SK-N-SH treated with all-trans-retinoic acid at 6 μM for 48 hours (cell line): ENCODE results near the gene FXYD4.

ENCODE experiments used
- CSDC2 ChIP-seq: fragments of 250-450 bp; sonication (Bioruptor Pico); IDR thresholded peaks from 2 replicates; pipeline ENCODE4 v1.5.0; 2020; ENCODE audit warnings: mild to moderate bottlenecking, moderate library complexity
- OSR1 ChIP-seq: fragments of 250-450 bp; sonication (Bioruptor Pico); IDR thresholded peaks from 2 replicates; pipeline ENCODE4 v1.8.0; 2022; ENCODE audit warnings: moderate library complexity, mild to moderate bottlenecking, inconsistent platforms
- RARB ChIP-seq: fragments of 250-450 bp; sonication (Bioruptor Pico); IDR thresholded peaks from 2 replicates; pipeline ENCODE4 v1.8.0; 2021; ENCODE audit warnings: mild to moderate bottlenecking, moderate library complexity
- TOX ChIP-seq: fragments of 250-450 bp; sonication (Bioruptor Pico); IDR thresholded peaks from 2 replicates; pipeline ENCODE4 v1.8.0; 2021; ENCODE audit warnings: mild to moderate bottlenecking, moderate library complexity, borderline replicate concordance
- ZFP3 ChIP-seq: fragments of 250-450 bp; sonication (Bioruptor Pico); IDR thresholded peaks from 2 replicates; pipeline ENCODE4 v1.5.0; 2020; ENCODE audit warnings: mild to moderate bottlenecking, moderate library complexity
- ZFP30 ChIP-seq: fragments of 450-650 bp; formaldehyde crosslinking; IDR thresholded peaks from 2 replicates; pipeline ENCODE4 v1.5.0; 2022; ENCODE audit warnings: mild to moderate bottlenecking, moderate library complexity
- ZNF70 ChIP-seq: fragments of 450-650 bp; formaldehyde crosslinking; IDR thresholded peaks from 2 replicates; pipeline ENCODE4 v1.5.0; 2020; ENCODE audit warnings: mild to moderate bottlenecking, moderate library complexity
- TF ChIP-seq, protein P1 (sequence below): fragments of 250-450 bp; sonication (Bioruptor Pico); IDR thresholded peaks from 2 replicates; pipeline ENCODE4 v1.8.0; 2020; ENCODE audit warnings: mild to moderate bottlenecking, moderate library complexity, borderline replicate concordance
- TF ChIP-seq, protein P2 (sequence below): fragments of 250-450 bp; sonication (Bioruptor Pico); IDR thresholded peaks from 2 replicates; pipeline ENCODE4 v1.8.0; 2021; ENCODE audit warnings: low read depth, mild to moderate bottlenecking, moderate library complexity, borderline replicate concordance

DNA sequence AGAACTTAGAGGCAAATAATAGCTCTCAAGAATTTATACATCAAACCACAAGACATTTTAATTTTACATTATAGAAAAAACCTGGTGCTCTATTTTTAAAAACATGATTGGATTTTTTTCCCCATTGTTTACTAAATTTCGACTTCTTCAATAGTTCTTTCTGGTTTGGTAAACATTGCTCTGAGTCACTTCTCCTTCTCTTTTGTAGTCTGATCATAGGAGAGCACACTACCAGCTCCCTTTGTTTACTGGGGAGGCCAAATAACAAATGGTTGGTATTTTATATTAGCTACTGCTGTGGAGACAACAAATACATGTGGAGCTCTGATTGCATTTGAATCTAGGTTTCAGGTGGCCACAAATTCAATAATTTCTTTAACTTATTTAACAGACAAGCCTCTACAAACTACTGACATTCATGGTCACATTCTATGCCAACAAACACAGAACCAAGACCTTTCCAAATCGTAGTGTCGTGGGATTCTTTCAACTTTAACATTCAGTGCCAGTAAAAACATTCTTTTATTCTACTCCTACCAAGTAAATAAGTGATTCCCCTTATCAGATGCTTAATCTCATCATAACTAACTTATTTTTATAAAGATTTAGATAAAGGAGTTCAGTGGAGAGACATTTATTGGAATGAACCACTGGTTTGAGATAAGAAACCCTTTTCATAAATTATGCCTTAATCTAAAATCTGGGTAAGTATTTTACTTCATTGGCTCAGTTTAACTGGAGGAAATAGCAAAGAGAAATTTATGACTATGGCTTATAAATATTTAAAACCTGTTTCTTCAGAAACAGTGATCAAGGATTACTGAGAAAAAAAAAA is 17.7 kb upstream of the FXYD4 start:
- TF ChIP-seq OSR1 (CRISPR knock-in tag) = no peak
- no peak for TF ChIP-seq RARB
- TF ChIP-seq CSDC2 (CRISPR knock-in tag) = no peak
- TF ChIP-seq ZFP30 (CRISPR knock-in tag) = no peak
- no peak for TF ChIP-seq TOX (CRISPR knock-in tag)
- TF ChIP-seq, protein P1, sequence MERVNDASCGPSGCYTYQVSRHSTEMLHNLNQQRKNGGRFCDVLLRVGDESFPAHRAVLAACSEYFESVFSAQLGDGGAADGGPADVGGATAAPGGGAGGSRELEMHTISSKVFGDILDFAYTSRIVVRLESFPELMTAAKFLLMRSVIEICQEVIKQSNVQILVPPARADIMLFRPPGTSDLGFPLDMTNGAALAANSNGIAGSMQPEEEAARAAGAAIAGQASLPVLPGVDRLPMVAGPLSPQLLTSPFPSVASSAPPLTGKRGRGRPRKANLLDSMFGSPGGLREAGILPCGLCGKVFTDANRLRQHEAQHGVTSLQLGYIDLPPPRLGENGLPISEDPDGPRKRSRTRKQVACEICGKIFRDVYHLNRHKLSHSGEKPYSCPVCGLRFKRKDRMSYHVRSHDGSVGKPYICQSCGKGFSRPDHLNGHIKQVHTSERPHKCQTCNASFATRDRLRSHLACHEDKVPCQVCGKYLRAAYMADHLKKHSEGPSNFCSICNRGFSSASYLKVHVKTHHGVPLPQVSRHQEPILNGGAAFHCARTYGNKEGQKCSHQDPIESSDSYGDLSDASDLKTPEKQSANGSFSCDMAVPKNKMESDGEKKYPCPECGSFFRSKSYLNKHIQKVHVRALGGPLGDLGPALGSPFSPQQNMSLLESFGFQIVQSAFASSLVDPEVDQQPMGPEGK (CRISPR knock-in tag) = no peak
- TF ChIP-seq, protein P2, sequence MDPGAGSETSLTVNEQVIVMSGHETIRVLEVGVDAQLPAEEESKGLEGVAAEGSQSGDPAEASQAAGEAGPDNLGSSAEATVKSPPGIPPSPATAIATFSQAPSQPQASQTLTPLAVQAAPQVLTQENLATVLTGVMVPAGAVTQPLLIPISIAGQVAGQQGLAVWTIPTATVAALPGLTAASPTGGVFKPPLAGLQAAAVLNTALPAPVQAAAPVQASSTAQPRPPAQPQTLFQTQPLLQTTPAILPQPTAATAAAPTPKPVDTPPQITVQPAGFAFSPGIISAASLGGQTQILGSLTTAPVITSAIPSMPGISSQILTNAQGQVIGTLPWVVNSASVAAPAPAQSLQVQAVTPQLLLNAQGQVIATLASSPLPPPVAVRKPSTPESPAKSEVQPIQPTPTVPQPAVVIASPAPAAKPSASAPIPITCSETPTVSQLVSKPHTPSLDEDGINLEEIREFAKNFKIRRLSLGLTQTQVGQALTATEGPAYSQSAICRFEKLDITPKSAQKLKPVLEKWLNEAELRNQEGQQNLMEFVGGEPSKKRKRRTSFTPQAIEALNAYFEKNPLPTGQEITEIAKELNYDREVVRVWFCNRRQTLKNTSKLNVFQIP (CRISPR knock-in tag) = no peak; the same call in 1 of the 2 replicates
- TF ChIP-seq ZNF70 (CRISPR knock-in tag) = no peak
- no peak for TF ChIP-seq ZFP3 (CRISPR knock-in tag)
